ENCODE results near the gene ZNF641.

Gene ZNF641

GRCh38 chr12:48288387-48289268 is 62.1 kb downstream of the ZNF641 start:
- Histone ChIP-seq H3K9ac (ENCODE audit: low read depth, low read length, poor library complexity, severe bottlenecking) (no peak overlapping the region), H3K36me3 (ENCODE audit: insufficient read depth, low read length) (no peaks in the 10 kb centered on the region), H3K79me2 (ENCODE audit: insufficient read depth, low read length) (no peaks in the 10 kb centered on the region), H3K9me3 (ENCODE audit: insufficient read depth, low read depth, low read length) (no peaks in the 10 kb centered on the region), H4K20me1 (ENCODE audit: insufficient read depth, low read length, poor library complexity, severe bottlenecking) (no peaks in the 10 kb centered on the region), H3K27me3 (ENCODE audit: insufficient read depth, low read length, poor library complexity, severe bottlenecking) (peaks cover 13% of the 10 kb centered on the region), H3F3A (ENCODE audit: low read depth) (no peaks in the 10 kb centered on the region), H3K4me3 (ENCODE audit: low read length, poor library complexity, severe bottlenecking) (no peak overlapping the region), H3K9me2 (replicated peaks; ENCODE audit: low read depth, low read length) (no peaks in the 10 kb centered on the region), H3K4me2 (ENCODE audit: low read depth, low read length, poor library complexity, severe bottlenecking) (no peak overlapping the region), H3K4me1 (ENCODE audit: insufficient read depth, low read length, poor library complexity, severe bottlenecking) (peaks cover 9% of the 10 kb centered on the region), H2AFZ (ENCODE audit: low read length) (peak overlapping the region; percentile 7; the same call in 1 of the 2 replicates)
- TF ChIP-seq CTCF (conservative IDR thresholded peaks at IDR 0.05; ENCODE audit: low read length): no peak
- no peak for TF ChIP-seq EZH2phosphoT487 (IDR thresholded peaks at IDR 0.05; ENCODE audit: borderline replicate concordance)
